ENCODE data around the gene SEC14L3. TPM values are rescaled to one million over a fixed set of nuclear protein-coding genes. Genes with fewer than 3 reads are reported as not detected.

The SEC14L3 gene
- polyA plus RNA-seq, 4 donors: not detected

GRCh38 chr22:30427871-30428270 is 43.9 kb downstream of the SEC14L3 start:
- no peak overlapping the region for H3K4me3 ChIP-seq (ENCODE audit: low read depth in 1 of 3, low read length in 3 of 3)
- DNase-seq: no peak
- H3K9me3 ChIP-seq (ENCODE audit: control insufficient read depth in 2 of 2, insufficient read depth in 1 of 2, low read depth in 1 of 2, low read length in 1 of 2): no peaks in the 10 kb centered on the region
- H3K27ac ChIP-seq (ENCODE audit: low read depth in 1 of 3, low read length in 2 of 3): no peak overlapping the region
- no peaks in the 10 kb centered on the region for H3K27me3 ChIP-seq (ENCODE audit: control insufficient read depth in 3 of 3, insufficient read depth in 3 of 3, low read length in 3 of 3)
- FAIRE-seq: no peak
- peaks cover 0 to 36% (median 0%) of the 10 kb centered on the region in 3 donors for H3K4me1 ChIP-seq (ENCODE audit: control insufficient read depth in 3 of 3, insufficient read depth in 2 of 3, low read depth in 1 of 3, low read length in 2 of 3)
- WGBS, 3 donors: 87 to 94% (median 88%) methylated on average over 1 of the region's 1 CpG
- H3K36me3 ChIP-seq (ENCODE audit: control insufficient read depth in 3 of 3, insufficient read depth in 2 of 3, low read depth in 1 of 3, low read length in 3 of 3): peaks cover 0 to 24% (median 2%) of the 10 kb centered on the region in 3 donors

GRCh38 chr22:30426388-30427353 is 45.1 kb downstream of the SEC14L3 start:
- 43 to 50% (median 45%) methylated on average over 29 of the region's 29 CpGs for WGBS, 3 donors
- DNase-seq (peak; percentile 88 to 93), FAIRE-seq (no peak)
- H3K9me3 ChIP-seq (ENCODE audit: control insufficient read depth in 2 of 2, insufficient read depth in 1 of 2, low read depth in 1 of 2, low read length in 1 of 2): no peaks in the 10 kb centered on the region
- H3K36me3 ChIP-seq (ENCODE audit: control insufficient read depth in 3 of 3, insufficient read depth in 2 of 3, low read depth in 1 of 3, low read length in 3 of 3): peaks cover 0 to 30% (median 2%) of the 10 kb centered on the region in 3 donors
- no peaks in the 10 kb centered on the region for H3K27me3 ChIP-seq (ENCODE audit: control insufficient read depth in 3 of 3, insufficient read depth in 3 of 3, low read length in 3 of 3)
- H3K4me3 ChIP-seq (ENCODE audit: low read depth in 1 of 3, low read length in 3 of 3): peak overlapping the region; percentile 62 to 65 (median 65)
- peak overlapping the region in 1 of 3 donors; percentile 76 for H3K27ac ChIP-seq (ENCODE audit: low read depth in 1 of 3, low read length in 2 of 3)
- H3K4me1 ChIP-seq (ENCODE audit: control insufficient read depth in 3 of 3, insufficient read depth in 2 of 3, low read depth in 1 of 3, low read length in 2 of 3): peaks cover 2 to 38% (median 7%) of the 10 kb centered on the region in 3 donors

- FAIRE-seq: no peak
Observed at GRCh38 chr22:30425616-30426387, 46.0 kb downstream of the SEC14L3 start, which contains the start of gene MTFP1. Gene MTFP1 (plus strand): TSS chr22:30425768. CDS start chr22:30425880, 112 bp downstream.

GRCh38 chr22:30425327-30425615 is 46.5 kb downstream of the SEC14L3 start:
- Histone ChIP-seq H3K4me1 (ENCODE audit: control insufficient read depth in 3 of 3, insufficient read depth in 2 of 3, low read depth in 1 of 3, low read length in 2 of 3) (peaks cover 3 to 51% (median 7%) of the 10 kb centered on the region in 3 donors), H3K36me3 (ENCODE audit: control insufficient read depth in 3 of 3, insufficient read depth in 2 of 3, low read depth in 1 of 3, low read length in 3 of 3) (peaks cover 0 to 30% (median 2%) of the 10 kb centered on the region in 3 donors), H3K27me3 (ENCODE audit: control insufficient read depth in 3 of 3, insufficient read depth in 3 of 3, low read length in 3 of 3) (no peaks in the 10 kb centered on the region), H3K9me3 (ENCODE audit: control insufficient read depth in 2 of 2, insufficient read depth in 1 of 2, low read depth in 1 of 2, low read length in 1 of 2) (no peaks in the 10 kb centered on the region), H3K27ac (ENCODE audit: low read depth in 1 of 3, low read length in 2 of 3) (peak overlapping the region; percentile 33 to 76 (median 67)), H3K4me3 (ENCODE audit: low read depth in 1 of 3, low read length in 3 of 3) (peak overlapping the region; percentile 62 to 65 (median 65))
- FAIRE-seq (no peak), DNase-seq (no peak)
- 1 to 12% (median 10%) methylated on average over 9 of the region's 9 CpGs for WGBS, 3 donors

More at GRCh38 chr22:30425616-30426387, 46.0 kb downstream of the SEC14L3 start, which contains the start of gene MTFP1:
- Histone ChIP-seq H3K27me3 (ENCODE audit: control insufficient read depth in 3 of 3, insufficient read depth in 3 of 3, low read length in 3 of 3) (no peaks in the 10 kb centered on the region), H3K36me3 (ENCODE audit: control insufficient read depth in 3 of 3, insufficient read depth in 2 of 3, low read depth in 1 of 3, low read length in 3 of 3) (peaks cover 0 to 30% (median 2%) of the 10 kb centered on the region in 3 donors), H3K9me3 (ENCODE audit: control insufficient read depth in 2 of 2, insufficient read depth in 1 of 2, low read depth in 1 of 2, low read length in 1 of 2) (no peaks in the 10 kb centered on the region), H3K4me1 (ENCODE audit: control insufficient read depth in 3 of 3, insufficient read depth in 2 of 3, low read depth in 1 of 3, low read length in 2 of 3) (peaks cover 2 to 45% (median 7%) of the 10 kb centered on the region in 3 donors), H3K4me3 (ENCODE audit: low read depth in 1 of 3, low read length in 3 of 3) (peak within 1 kb of the TSS; percentile 62 to 65 (median 65)), H3K27ac (ENCODE audit: low read depth in 1 of 3, low read length in 2 of 3) (peak within 1 kb of the TSS; percentile 67 to 96 (median 93))
- WGBS, 3 donors: 0 to 1% (median 1%) methylated on average over 45 to 61 of the region's 61 CpGs
- peak; percentile 50 to 72 for DNase-seq

- H3K27ac ChIP-seq (ENCODE audit: low read depth in 1 of 3, low read length in 2 of 3): peak overlapping the region; percentile 66 to 96 (median 93)
- peak in 1 of 2 donors; percentile 47 for DNase-seq
- peaks cover 0 to 34% (median under 1%) of the 10 kb centered on the region in 3 donors for H3K36me3 ChIP-seq (ENCODE audit: control insufficient read depth in 3 of 3, insufficient read depth in 2 of 3, low read depth in 1 of 3, low read length in 3 of 3)
- H3K27me3 ChIP-seq (ENCODE audit: control insufficient read depth in 3 of 3, insufficient read depth in 3 of 3, low read length in 3 of 3): no peaks in the 10 kb centered on the region
- 15 to 37% (median 22%) methylated on average over 20 of the region's 20 CpGs for WGBS, 3 donors
- H3K4me3 ChIP-seq (ENCODE audit: low read depth in 1 of 3, low read length in 3 of 3): peak overlapping the region; percentile 13 to 65 (median 51)
- peaks cover 5 to 54% (median 7%) of the 10 kb centered on the region in 3 donors for H3K4me1 ChIP-seq (ENCODE audit: control insufficient read depth in 3 of 3, insufficient read depth in 2 of 3, low read depth in 1 of 3, low read length in 2 of 3)
- H3K9me3 ChIP-seq (ENCODE audit: control insufficient read depth in 2 of 2, insufficient read depth in 1 of 2, low read depth in 1 of 2, low read length in 1 of 2): no peaks in the 10 kb centered on the region
- FAIRE-seq: no peak
Observed at GRCh38 chr22:30424534-30425326, 47.1 kb downstream of the SEC14L3 start.

GRCh38 chr22:30423959-30424533 is 47.8 kb downstream of the SEC14L3 start:
- FAIRE-seq (no peak), DNase-seq (peak; percentile 100)
- no peaks in the 10 kb centered on the region for H3K27me3 ChIP-seq (ENCODE audit: control insufficient read depth in 3 of 3, insufficient read depth in 3 of 3, low read length in 3 of 3)
- WGBS, 3 donors: 0 to 1% (median 1%) methylated on average over 31 of the region's 31 CpGs
- peak overlapping the region; percentile 28 to 58 (median 52) for H3K4me3 ChIP-seq (ENCODE audit: low read depth in 1 of 3, low read length in 3 of 3)
- no peaks in the 10 kb centered on the region for H3K9me3 ChIP-seq (ENCODE audit: control insufficient read depth in 2 of 2, insufficient read depth in 1 of 2, low read depth in 1 of 2, low read length in 1 of 2)
- H3K4me1 ChIP-seq (ENCODE audit: control insufficient read depth in 3 of 3, insufficient read depth in 2 of 3, low read depth in 1 of 3, low read length in 2 of 3): peaks cover 5 to 58% (median 7%) of the 10 kb centered on the region in 3 donors
- peak overlapping the region; percentile 66 to 96 (median 93) for H3K27ac ChIP-seq (ENCODE audit: low read depth in 1 of 3, low read length in 2 of 3)
- peaks cover 0 to 28% (median 0%) of the 10 kb centered on the region in 3 donors for H3K36me3 ChIP-seq (ENCODE audit: control insufficient read depth in 3 of 3, insufficient read depth in 2 of 3, low read depth in 1 of 3, low read length in 3 of 3)

GRCh38 chr22:30423301-30423958 is 48.4 kb downstream of the SEC14L3 start:
- H3K27me3 ChIP-seq (ENCODE audit: control insufficient read depth in 3 of 3, insufficient read depth in 3 of 3, low read length in 3 of 3): no peaks in the 10 kb centered on the region
- H3K4me1 ChIP-seq (ENCODE audit: control insufficient read depth in 3 of 3, insufficient read depth in 2 of 3, low read depth in 1 of 3, low read length in 2 of 3): peaks cover 5 to 63% (median 7%) of the 10 kb centered on the region in 3 donors
- peak overlapping the region; percentile 52 to 58 (median 58) for H3K4me3 ChIP-seq (ENCODE audit: low read depth in 1 of 3, low read length in 3 of 3)
- 0% methylated on average over 42 to 45 of the region's 45 CpGs for WGBS, 3 donors
- peaks cover 0 to 26% (median 0%) of the 10 kb centered on the region in 3 donors for H3K36me3 ChIP-seq (ENCODE audit: control insufficient read depth in 3 of 3, insufficient read depth in 2 of 3, low read depth in 1 of 3, low read length in 3 of 3)
- H3K9me3 ChIP-seq (ENCODE audit: control insufficient read depth in 2 of 2, insufficient read depth in 1 of 2, low read depth in 1 of 2, low read length in 1 of 2): no peaks in the 10 kb centered on the region
- DNase-seq: peak in 1 of 2 donors; percentile 88
- H3K27ac ChIP-seq (ENCODE audit: low read depth in 1 of 3, low read length in 2 of 3): peak overlapping the region; percentile 93 to 96 (median 94)
- no peak for FAIRE-seq

Data from small intestine (tissue), 7 donors.